Gastroesophageal sphincter (tissue), 3 donors: ENCODE measurements around the gene PDIK1L.

ENCODE experiments used
- CTCF ChIP-seq, 4 experiments: fragments of 200-600 bp in 2 of 4; fragments of 450-650 bp in 2 of 4; sonication (generic) in 1 of 4; IDR thresholded peaks; one replicate each; pipeline ENCODE4 v1.5.1; 2017 to 2019; ENCODE audit warnings: antibody characterized with exemption in 4 of 4, mild to moderate bottlenecking in 2 of 4, moderate library complexity in 2 of 4
- EP300 ChIP-seq: sonication (generic); formaldehyde crosslinking; IDR thresholded peaks from one replicate; pipeline ENCODE4 v1.6.1; 2017; ENCODE audit warnings: antibody characterized with exemption, mild to moderate bottlenecking
- POLR2A ChIP-seq, 2 donors: fragments of 450-650 bp; IDR thresholded peaks; one replicate each; pipeline ENCODE4 v1.6.1; 2017; ENCODE audit warnings: antibody characterized with exemption in 2 of 2, mild to moderate bottlenecking in 2 of 2, moderate library complexity in 1 of 2
- POLR2AphosphoS5 ChIP-seq: sonication (generic); formaldehyde crosslinking; IDR thresholded peaks from one replicate; pipeline ENCODE4 v1.6.1; 2017; ENCODE audit warnings: antibody characterized with exemption

GRCh38 chr1:26171084-26172072 is 59.8 kb downstream of the PDIK1L start, which contains the start of gene ZNF593OS:
- TF ChIP-seq POLR2A (IDR thresholded peaks at IDR 0.05) (no peak), CTCF (IDR thresholded peaks at IDR 0.05) (no peak), EP300 (no peak), POLR2AphosphoS5 (no peak)
